HG03175 (cell line): ENCODE measurements around the gene GAREM1.

Source experiments
- ATAC-seq: cut with Tn5 transposase; IDR thresholded peaks from one replicate; pipeline ENCODE4 v1.9.1; 2021; ENCODE audit warnings: mild to moderate bottlenecking, moderate library complexity; ENCODE audit not compliant: unreplicated experiment

The GAREM1 gene

DNA sequence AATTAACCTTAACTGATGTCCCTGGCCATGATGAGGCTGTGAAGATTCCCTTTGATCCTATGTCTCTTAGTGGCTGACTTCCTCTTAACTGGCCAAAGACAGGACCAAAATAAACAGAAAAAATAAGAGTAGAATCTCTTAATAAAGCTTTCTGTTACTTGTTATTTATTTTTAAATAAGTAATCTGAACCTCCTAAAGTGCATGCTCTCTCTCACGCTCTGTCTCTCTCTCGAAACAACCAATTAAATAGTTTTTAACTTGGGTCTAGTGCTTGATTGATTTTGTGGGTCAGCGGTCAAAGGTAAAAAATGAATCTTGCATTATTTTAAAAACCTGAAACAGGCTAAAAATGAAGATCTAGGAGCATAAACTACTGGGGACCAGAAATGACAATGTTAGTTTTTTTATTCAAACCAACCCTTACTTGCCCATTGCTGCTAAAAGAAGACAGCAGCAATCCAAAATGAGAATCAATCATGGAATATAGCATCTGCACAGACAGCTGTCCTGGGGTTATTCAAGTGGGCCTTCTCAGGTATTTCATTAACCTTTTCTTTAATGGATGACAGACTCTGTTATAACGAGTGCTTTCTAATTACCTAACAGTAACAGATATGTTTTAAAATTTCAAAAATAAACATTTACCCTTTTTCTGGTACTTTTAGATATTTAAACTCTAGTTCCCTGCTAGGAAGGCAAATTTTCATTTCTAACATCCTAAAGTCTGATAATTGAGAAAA, 11.2 kb downstream of the GAREM1 start:
- ATAC-seq: no peak

DNA sequence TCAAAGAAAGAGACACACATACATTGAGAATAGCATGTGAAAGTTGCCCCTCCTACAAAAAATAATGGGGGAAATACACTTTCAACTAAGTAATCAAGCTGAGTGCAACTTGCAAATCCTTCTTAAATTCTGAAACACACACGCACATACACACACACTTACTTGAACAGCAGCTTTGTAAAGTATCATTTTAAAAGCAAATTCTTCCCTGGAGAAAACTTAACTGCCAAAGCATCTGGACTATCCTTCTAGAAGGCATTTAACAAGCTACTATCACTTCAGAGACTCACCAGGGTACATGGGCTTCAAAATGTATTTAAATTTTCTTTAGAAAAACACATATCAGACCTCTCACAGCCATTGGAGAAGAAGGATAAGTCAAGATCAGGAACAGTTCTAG, 15.3 kb downstream of the GAREM1 start:
- ATAC-seq: no peak

DNA sequence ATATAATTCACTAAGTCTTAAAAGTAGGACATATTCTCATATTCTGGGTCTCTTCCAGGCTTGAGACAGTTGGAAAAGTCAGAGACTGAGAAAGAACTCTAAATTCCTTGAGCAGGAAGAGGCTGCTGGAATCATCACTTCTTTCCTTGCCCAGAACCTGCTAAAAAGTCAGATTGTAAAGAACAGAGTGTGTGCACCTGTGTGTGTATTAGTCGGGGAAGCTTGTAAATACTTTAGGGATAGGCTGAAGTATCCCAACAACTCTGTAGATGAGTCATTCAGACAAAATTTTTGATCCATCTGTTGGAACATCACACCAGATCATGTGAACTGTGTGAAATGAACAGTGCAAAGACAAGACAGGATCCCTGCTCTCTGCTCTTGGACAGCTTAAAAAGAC, 16.1 kb downstream of the GAREM1 start:
- no peak for ATAC-seq

- no peak for ATAC-seq
Observed at GRCh38 chr18:32450874-32451273, 19.8 kb downstream of the GAREM1 start.

DNA sequence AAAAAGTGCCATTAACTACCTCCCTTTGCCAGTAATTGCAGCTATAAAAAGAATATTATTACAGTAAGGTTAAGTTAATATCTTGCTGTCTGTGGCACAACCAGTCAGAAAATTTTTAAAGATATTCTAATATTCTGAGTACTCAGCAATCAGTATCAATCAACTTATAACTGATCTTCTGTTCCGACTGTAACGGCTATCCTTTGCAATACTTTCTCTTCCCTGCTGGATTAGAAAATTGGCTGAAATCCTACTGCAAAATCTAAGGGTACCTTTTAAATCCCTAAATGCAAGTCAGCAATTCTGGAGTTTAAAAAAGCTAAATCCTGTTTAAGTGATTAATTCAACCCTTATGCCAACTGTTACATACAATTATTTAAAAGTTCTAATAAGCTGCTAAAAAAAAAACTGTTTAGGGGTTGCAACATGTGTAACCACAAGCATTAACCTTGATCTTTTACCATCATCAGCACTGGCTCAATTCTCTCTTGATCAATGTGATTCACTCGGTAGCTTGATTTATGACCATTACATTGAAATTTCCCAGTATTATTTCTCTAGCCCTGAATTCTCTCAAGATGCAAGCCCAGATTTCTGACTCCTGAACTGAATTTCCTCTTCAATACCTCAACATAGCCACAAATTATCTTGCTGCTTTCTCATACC, 20.5 kb downstream of the GAREM1 start:
- ATAC-seq: no peak

GRCh38 chr18:32446780-32447179, 23.9 kb downstream of the GAREM1 start:
- ATAC-seq: no peak

GRCh38 chr18:32445846-32446245, 24.8 kb downstream of the GAREM1 start:
- ATAC-seq: no peak

DNA sequence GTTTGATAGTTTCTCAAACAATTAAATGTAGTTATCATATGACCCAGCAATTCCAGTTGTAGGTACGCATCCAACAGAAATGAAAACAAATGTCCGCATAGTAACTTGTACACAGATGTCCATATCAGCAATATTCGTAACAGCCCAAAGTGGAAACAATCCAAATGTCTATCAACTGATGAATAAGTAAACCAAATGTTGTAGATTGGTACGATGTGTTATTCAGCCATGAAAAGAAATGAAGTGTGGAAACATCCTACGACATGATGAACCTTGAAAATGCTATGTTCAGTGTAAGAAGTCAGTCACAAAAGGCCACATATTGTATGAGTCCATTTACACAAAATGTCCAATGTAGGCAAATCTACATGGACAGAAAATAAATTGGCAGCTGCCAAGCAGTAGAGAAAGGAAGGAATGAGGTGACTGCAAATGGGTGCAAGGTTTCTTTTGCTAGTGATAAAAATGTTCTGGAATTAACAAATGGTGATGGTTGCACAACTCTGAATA, 26.9 kb downstream of the GAREM1 start:
- no peak for ATAC-seq

DNA sequence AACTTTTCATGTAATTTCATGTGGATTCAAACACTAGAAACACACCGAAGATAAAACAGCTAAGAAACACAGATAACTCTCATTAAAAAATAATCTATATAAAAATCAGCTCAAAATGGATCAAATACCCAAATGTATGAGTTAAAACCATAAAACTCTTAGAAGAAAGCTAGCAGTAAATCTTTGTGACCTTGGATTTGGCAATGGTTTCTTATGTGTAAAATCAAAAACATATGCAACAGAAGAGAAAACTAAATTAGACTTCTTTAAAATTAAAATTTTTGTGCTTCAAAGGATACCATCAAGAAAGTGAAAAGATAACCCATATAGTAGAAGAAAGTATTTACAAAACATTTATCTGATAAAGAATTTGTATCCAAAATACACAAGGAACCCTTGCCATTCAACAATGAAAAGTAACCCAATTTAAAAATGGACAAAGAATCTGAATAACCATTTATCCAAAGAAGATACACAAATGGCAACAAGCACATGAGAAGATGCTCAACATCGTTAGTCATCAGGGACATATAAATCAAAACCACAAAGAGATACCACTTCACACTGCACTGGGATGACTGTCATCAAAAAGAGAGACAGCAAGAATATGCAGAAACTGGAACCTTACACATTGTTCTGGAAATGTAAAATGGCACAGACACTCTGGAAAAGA, 27.5 kb downstream of the GAREM1 start:
- ATAC-seq: no peak

DNA sequence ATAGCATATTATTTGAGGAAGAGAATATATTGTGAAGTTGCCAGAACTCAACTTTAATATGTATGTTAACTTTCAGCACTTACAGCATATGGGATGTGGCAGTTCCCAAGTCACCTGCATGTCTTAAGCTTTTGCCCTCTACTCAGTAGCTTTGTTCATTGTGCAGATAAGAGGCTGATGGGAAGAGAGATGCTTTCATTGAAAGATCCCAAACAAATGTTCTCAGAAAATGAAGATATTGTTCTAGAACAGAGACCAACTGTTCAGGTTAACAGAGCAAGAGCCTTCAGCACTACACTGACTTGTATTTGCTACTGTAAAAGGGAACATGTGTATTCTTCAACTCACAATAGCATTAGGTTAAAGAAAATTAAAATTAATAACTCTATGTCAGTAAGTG, 28.1 kb downstream of the GAREM1 start:
- ATAC-seq: no peak

- ATAC-seq: no peak
Observed at GRCh38 chr18:32441533-32441932, 29.1 kb downstream of the GAREM1 start.

GRCh38 chr18:32440518-32440917, 30.2 kb downstream of the GAREM1 start:
- ATAC-seq: no peak

DNA sequence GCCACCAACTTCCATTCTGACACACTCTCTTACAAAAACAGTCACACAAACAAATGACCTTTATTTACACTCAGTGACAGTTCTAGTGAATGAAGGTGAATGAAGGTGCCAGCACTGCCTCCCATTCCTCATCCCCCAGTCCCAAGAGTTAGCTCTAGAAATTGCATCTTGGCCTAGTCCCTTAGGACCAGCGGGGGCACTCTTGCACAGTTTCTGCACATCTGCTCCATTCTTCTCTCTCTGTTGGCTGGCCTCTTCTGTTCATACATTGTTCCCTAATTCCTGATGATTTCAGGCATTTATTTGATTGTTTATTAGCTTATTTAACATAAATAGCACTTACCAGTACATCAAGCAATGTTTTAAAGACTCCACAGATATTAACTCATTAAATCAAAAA, 30.9 kb downstream of the GAREM1 start:
- ATAC-seq: no peak

DNA sequence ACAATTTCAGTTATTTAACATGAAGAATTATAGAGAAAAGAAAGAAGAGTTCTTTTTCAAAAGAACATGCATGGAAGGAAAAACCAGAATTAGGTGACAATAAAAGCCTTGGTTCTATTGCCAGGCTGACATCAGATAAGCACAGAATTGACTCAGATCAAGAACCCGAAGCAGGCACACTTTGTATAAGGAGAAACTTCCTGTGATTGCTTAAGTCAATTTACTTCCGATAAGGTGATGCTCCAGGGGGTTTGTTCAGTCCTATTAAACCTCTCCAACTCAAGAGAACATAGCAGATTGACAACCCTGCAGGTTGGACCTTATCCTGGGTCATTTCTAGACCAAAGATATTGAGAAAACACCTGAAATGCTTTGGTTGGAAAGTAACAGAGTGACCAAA, 31.4 kb downstream of the GAREM1 start:
- no peak for ATAC-seq

DNA sequence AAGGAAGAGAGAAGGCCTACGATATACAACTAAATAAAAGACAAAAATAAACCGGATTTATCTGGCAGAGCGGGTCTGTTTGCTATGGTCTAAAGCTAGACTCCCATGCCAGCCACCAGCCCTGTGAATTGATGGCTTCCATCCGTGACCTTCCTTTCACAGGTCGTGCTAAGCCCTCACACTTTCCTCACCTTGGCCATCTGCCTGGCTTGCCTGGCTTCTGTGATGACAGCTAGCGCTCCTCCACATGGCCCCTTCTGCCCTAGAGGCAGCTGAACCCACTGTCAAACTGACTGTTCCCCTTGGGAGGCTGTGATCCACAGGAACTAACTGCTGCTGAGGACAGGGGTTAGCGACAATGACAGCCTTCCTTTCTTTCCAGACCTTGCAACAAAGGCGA, 32.5 kb downstream of the GAREM1 start:
- ATAC-seq: no peak

- no peak for ATAC-seq
Observed at GRCh38 chr18:32437100-32437834, 33.4 kb downstream of the GAREM1 start.

GRCh38 chr18:32435631-32436500, 34.8 kb downstream of the GAREM1 start:
- ATAC-seq: no peak

DNA sequence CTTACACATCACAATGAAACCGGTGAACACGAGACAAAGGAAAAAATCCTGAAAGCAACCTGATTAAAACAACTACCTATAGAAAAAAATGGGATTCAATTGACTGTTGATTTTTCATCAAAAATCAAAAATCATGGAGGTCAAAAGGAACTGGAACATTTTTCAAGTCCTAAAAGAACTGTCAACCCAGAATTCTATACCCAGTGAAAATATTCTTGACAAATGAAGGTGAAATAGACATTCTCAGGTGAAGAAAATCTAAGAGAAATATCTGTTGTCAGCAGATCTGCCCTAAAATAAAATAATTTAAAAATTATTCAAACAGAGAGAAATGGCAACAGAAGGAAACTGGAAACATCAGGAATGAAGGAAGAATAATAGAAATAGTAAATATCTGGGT, 38.9 kb downstream of the GAREM1 start:
- no peak for ATAC-seq

- no peak for ATAC-seq
Observed at GRCh38 chr18:32429402-32429801, 41.3 kb downstream of the GAREM1 start.
